A549 (cell line): ENCODE data around the gene CDK5RAP2.

ENCODE experiments used
- CEBPB ChIP-seq, 2 experiments: fragments of >200 bp in 1 of 2; sonication (Bioruptor Twin) in 1 of 2; formaldehyde crosslinking in 1 of 2; IDR thresholded peaks; 2 replicates each; pipeline ENCODE4 v1.6.1; 2012 to 2016
- CTCF ChIP-seq: fragments of >200 bp; sonication (Bioruptor Twin); formaldehyde crosslinking; IDR thresholded peaks from 3 replicates; pipeline ENCODE4 v1.5.1; 2016
- HDAC2 ChIP-seq: fragments of 200-600 bp; sonication (generic); IDR thresholded peaks from 2 replicates; pipeline ENCODE4 v1.6.1; 2016
- KDM1A ChIP-seq: fragments of 200-600 bp; sonication (generic); IDR thresholded peaks from 2 replicates; pipeline ENCODE4 v1.6.1; 2016; ENCODE audit warnings: low read depth, mild to moderate bottlenecking

- TF ChIP-seq HDAC2 (no peak), CTCF (no peak), KDM1A (no peak), CEBPB (IDR thresholded peaks at IDR 0.05) (no peak)
Observed at GRCh38 chr9:120485788-120486187, 94.2 kb downstream of the CDK5RAP2 start.
